RWPE1 (cell line): ENCODE results near the gene PPIL4.
"Not testable (repeated sequence)": the region's sequence is repeated elsewhere in the genome, so short reads cannot be mapped to it uniquely, and the experiment has no call there.

Experiments used
- CTCF ChIA-PET: fragments of 350-600 bp; sonication (Branson Sonifier 250); formaldehyde crosslinking; extraction: SDS; loops from one replicate; lab custom pipeline; 2021; lab: Yijun Ruan, JAX
- POLR2A ChIA-PET: fragments of 400-600 bp; formaldehyde crosslinking; extraction: SDS; loops from one replicate; lab custom pipeline; 2020; ENCODE audit warnings: antibody characterized with exemption; ENCODE audit not compliant: low non-redundant PET; lab: Yijun Ruan, JAX
- DNase-seq: peaks from one replicate; pipeline ENCODE4 v3.0.0; 2012; ENCODE audit warnings: low spot score
- H3K27ac ChIP-seq: fragments of 450-650 bp; 2 replicates; pipeline ENCODE4 v1.5.1; 2017
- TF ChIP-seq, protein P1 (sequence below): fragments of 450-650 bp; conservative IDR thresholded peaks from 2 replicates; pipeline ENCODE4 v1.5.1; 2017; ENCODE audit warnings: low read depth, mild to moderate bottlenecking

Gene PPIL4

DNA sequence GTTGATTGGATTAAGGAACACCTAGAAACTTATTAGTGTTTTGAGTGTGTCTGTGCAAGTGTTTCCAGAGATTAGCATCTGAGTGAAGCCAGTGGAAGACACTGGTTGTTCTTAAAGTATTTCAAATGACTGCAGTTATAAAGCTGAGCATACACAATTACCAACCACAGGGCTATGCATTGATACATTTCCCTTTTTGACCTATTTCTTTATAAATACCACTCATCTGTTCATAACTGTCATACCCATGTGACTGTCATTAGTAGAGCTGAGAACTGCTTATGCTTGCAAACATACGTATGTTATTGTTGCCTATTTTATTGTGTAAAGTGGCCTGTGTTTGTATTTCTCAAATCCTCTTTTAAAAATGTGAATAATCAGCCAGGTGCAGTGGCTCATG, 45.7 kb downstream of the PPIL4 start:
- no peak for DNase-seq
- H3K27ac ChIP-seq = no peak overlapping the region
- TF ChIP-seq, protein P1, sequence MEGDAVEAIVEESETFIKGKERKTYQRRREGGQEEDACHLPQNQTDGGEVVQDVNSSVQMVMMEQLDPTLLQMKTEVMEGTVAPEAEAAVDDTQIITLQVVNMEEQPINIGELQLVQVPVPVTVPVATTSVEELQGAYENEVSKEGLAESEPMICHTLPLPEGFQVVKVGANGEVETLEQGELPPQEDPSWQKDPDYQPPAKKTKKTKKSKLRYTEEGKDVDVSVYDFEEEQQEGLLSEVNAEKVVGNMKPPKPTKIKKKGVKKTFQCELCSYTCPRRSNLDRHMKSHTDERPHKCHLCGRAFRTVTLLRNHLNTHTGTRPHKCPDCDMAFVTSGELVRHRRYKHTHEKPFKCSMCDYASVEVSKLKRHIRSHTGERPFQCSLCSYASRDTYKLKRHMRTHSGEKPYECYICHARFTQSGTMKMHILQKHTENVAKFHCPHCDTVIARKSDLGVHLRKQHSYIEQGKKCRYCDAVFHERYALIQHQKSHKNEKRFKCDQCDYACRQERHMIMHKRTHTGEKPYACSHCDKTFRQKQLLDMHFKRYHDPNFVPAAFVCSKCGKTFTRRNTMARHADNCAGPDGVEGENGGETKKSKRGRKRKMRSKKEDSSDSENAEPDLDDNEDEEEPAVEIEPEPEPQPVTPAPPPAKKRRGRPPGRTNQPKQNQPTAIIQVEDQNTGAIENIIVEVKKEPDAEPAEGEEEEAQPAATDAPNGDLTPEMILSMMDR = no peak
- POLR2A ChIA-PET = no interaction called here
- CTCF ChIA-PET = no interaction called here

DNA sequence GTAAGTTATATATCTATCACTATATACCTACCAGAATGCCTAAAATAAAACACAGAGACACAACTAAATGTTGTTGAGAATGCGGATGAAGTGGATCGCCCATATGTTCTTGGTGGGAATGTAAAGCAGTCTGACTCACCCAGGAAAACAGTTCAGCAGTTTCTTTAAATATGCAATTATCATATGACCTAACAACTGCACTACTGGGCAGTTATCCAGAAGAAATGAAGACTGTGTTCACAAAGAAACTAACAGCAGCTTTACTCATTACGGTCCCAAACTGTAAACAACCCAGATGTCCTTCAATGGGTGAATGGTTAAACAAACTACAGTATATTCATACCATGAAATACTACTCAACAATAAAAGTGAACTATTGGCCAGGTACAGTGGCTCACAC, 46.8 kb downstream of the PPIL4 start:
- DNase-seq = peak; percentile 54
- ChIA-PET POLR2A (no interaction called here), CTCF (no interaction called here)
- TF ChIP-seq, protein P1 = no peak
- H3K27ac ChIP-seq = peak overlapping the region; percentile 60

DNA sequence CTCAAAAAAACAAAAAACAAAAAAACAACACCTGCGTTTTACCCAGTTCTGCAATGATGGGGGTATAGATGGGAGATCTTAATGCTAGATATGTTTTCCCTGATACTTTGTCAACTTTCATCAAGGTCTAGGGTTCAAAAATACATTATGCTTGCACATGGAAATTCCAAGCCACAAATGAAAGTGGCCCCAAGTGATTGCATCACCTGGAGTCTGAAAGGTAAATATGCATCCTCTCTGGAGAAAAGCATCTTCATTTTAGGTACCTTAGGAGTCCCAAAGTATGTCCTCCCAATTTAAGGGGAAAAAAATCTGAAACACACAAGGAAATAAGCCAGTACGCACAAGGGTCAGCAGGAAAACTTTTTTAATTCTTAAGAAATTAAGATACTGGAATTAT, 48.5 kb downstream of the PPIL4 start:
- no peak for DNase-seq
- ChIA-PET CTCF (interaction anchor here (1.0 kb wide), 1 partner anchor 65 kb away, joined by 3 read pairs; no protein-coding TSS in a partner anchor), POLR2A (no interaction called here)
- H3K27ac ChIP-seq = no peak overlapping the region
- TF ChIP-seq, protein P1 = no peak

DNA sequence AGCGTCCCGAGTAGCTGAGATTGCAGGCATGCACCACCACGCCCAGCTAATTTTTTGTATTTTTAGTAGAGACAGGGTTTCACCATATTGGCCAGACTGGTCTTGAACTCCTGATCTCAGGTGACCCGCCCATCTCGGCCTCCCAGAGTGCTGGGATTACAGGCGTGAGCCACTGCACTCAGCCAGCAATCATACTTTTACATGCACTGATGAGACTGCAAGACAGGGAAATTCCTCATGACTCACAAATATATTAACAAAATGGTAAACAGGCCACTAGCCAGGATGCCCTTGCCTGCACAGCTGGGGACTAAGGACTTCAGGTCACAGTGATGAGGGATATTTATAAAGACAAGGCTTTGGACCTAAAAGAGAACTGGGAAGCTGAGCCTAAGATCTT, 49.2 kb downstream of the PPIL4 start:
- DNase-seq, POLR2A ChIA-PET, H3K27ac ChIP-seq: not testable (repeated sequence)
- CTCF ChIA-PET = interaction anchor here (1.0 kb wide), 1 partner anchor 64 kb away, joined by 3 read pairs; no protein-coding TSS in a partner anchor

DNA sequence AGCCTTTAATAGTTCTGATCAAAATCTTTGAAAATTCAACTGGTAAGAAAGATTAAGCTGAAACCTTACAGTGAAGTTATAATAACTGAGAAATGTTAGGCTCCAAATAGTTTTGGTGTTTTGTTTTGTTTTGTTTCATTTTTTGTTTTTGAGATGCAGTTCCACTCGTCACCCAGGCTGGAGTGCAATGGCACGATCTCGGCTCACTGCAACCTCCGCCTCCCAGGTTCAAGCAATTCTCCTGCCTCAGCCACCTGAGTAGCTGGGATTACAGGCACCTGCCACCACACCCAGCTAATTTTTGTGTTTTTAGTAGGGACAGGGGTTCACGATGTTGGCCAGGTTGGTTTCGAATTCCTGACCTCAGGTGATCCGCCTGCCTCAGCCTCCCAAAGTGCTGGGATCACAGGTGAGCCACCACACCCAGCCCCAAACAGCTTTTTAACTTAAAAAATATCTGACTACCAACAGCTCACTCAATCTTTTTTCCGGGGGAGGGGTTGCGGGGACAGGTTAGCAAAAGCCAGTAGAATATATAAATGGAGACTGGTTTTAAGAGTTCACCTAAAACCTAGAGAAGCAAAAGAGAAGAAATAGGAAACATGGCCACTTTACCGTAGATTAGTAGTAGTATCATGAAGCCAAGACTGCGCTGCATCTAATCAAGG, 50.4 kb downstream of the PPIL4 start:
- CTCF ChIA-PET, H3K27ac ChIP-seq, DNase-seq, POLR2A ChIA-PET: not testable (repeated sequence)

DNA sequence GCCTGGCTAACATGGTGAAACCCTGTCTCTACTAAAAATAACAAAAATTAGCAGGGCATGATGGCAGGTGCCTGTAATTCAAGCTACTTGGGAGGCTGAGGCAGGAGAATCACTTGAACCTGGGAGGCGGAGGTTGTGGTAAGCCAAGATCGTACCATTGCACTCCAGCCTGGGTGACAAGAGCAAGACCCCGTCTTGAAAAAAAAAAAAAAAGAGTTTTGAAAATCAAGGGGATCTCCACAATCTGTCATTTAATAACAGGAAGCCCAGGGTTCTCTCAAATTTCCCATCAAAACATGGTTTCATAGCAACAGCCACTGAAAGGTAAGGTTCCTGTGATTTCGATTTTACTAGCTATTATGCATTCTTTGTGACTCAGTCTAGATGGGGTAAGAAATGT, 51.0 kb downstream of the PPIL4 start:
- POLR2A ChIA-PET = not testable (repeated sequence)
- peak; percentile 22 for DNase-seq

DNA sequence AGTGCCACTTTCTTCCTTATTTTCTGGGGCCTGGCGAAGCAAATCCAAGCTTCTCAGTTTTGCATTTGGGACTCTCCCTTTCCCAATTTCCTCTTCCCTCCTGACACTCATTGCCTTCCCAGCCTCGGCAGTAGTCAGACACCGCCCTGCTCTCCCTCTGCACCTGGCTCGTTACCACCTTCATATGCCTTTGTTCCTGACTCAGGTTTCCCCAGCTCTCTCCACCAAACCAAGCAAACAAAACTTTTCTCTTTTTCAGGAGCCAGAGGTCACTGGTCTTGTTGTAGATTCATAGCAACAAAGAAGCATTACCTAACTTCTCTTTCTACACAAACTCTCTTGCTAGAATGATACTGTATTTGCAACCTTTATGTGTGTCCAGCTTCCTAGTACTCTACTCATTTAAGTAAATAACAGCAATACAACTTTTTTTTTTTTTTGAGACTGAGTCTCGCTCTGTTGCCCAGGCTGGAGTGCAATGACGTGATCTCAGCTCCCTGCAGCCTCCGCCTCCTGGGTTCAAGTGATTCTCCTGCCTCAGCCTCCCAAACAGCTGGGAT, 52.0 kb downstream of the PPIL4 start:
- CTCF ChIA-PET = interaction anchor here (0.7 kb wide), 1 partner anchor 62 kb away, joined by 3 read pairs; no protein-coding TSS in a partner anchor
- H3K27ac ChIP-seq = no peak overlapping the region
- POLR2A ChIA-PET = no interaction called here
- TF ChIP-seq, protein P1 = no peak
- no peak for DNase-seq

More for the DNA sequence above, 51.0 kb downstream of the PPIL4 start:
- CTCF ChIA-PET, H3K27ac ChIP-seq: not testable (repeated sequence)

DNA sequence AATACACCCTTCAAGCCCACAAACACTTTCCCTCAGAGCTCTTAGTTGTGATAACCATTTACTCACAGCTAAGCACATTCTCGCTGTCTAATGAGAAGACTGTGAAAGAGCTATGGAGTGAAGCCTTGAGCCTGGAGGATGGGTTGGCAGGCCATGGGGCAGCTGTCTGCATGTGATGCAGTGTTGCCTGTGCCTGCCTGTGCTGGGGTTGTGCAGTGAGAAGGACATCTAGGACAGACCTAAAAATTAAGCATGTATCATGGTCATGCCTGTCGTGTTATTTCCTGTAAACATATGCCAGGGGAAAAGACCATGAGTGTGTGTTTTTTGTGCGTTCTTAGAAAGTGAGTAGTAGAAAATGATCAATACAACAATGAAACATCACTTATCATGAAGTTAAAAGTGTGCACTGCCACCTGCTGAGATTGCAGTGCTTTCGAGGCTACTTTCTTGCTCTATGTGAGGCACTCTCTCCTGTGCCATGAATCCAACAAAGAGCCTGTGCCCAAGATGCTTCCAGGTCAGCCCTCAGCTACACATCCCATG, 53.0 kb downstream of the PPIL4 start:
- TF ChIP-seq, protein P1 = no peak
- ChIA-PET CTCF (no interaction called here), POLR2A (no interaction called here)
- DNase-seq = no peak
- H3K27ac ChIP-seq = no peak overlapping the region
